Stimulated activated naive CD8-positive, alpha-beta T cell treated with anti-CD3 and anti-CD28 coated beads, Interleukin-15, amount 100 ng/mL, for 72 hours (primary cell): ENCODE data around the gene CPNE5.

ENCODE experiments used
- ATAC-seq: fragments of 150-1000 bp; cut with Tn5 transposase; 2 replicates; pipeline ENCODE4 v1.10.0; 2021; ENCODE audit warnings: mild to moderate bottlenecking, moderate library complexity
- DNase-seq, 2 donors: peaks; one replicate each; pipeline ENCODE4 v3.0.0; 2021 to 2022
- H3K27ac Mint-ChIP-seq, 2 donors: one replicate each; pipeline ENCODE4 v1.8.0; 2022; ENCODE audit warnings: mild to moderate bottlenecking in 2 of 2, mixed read lengths in 2 of 2, moderate library complexity in 2 of 2
- H3K27me3 Mint-ChIP-seq: one replicate; pipeline ENCODE4 v1.8.0; 2022; ENCODE audit warnings: mixed read lengths
- H3K4me1 Mint-ChIP-seq: one replicate; pipeline ENCODE4 v1.8.0; 2022; ENCODE audit warnings: mild to moderate bottlenecking, mixed read lengths
- H3K4me3 Mint-ChIP-seq, 2 donors: one replicate each; pipeline ENCODE4 v1.8.0; 2022; ENCODE audit warnings: mild to moderate bottlenecking in 2 of 2, mixed read lengths in 2 of 2, moderate library complexity in 1 of 2
- H3K9me3 Mint-ChIP-seq, 2 donors: one replicate each; pipeline ENCODE4 v1.8.0; 2022; ENCODE audit warnings: mixed read lengths in 2 of 2

Gene CPNE5

DNA sequence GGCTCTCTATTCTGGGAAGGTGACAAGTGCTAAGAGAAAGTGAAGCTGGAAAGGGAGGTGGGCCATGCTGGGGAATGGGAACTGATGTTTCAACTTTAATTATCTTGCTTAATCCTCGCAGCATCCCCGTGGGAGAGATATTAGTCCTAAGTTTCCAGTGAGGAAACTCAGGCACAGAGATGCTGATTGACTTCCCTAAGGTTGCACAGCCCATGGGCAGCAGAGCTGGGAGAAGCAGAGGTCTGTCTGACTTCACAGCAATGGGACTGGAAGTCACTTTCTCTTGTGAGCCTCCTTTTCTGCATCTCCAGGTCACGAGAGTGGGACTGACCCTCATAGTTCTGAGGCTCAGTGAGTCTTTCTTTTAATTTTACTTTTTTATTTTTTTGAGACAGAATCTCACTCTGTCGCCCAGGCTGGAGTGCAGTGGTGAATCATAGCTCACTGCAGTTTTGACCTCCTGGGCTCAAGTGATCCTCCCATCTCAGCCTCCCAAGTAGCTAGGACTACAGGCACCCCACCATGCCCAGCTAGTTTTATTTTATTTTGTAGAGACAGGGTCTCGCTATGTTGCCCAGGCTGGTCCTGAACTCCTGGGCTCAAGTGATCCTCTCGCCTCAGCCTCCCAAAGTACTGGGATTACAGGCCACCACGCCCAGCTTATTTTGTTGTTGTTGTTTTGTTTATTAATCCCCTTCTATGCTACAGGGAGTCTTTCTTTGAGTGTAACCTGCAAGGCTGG, 139.0 kb downstream of the CPNE5 start:
- no peak for ATAC-seq
- no peaks in the 10 kb centered on the region for H3K9me3 Mint-ChIP-seq
- peaks cover 22% of the 10 kb centered on the region for H3K4me1 Mint-ChIP-seq
- no peak for DNase-seq
- no peak overlapping the region for H3K27ac Mint-ChIP-seq
- H3K4me3 Mint-ChIP-seq: no peak overlapping the region
- H3K27me3 Mint-ChIP-seq: peaks cover 20% of the 10 kb centered on the region

DNA sequence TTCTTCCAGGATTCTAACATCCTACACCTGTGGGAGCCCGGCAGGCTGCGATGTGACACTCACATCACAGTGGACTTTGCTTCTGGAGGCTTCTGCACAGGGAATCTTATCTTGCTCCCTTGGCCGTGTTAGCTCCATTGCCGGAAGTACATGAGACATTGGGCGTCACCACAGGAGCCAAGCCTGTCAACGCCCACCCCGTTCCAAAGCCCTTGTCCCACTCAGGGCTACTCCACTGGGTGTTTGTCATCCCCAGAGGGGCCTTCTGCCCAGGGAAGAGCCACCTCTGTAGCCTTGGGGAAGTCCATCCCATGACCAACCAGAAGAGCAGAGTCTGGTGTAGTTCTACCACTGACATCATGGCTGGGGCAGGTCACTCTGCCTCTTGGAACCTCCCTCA, 139.9 kb downstream of the CPNE5 start:
- ATAC-seq (no peak), DNase-seq (no peak)
- Mint-ChIP-seq H3K27me3 (peaks cover 20% of the 10 kb centered on the region), H3K27ac (no peak overlapping the region), H3K4me3 (no peak overlapping the region), H3K4me1 (peaks cover 26% of the 10 kb centered on the region), H3K9me3 (no peaks in the 10 kb centered on the region)

DNA sequence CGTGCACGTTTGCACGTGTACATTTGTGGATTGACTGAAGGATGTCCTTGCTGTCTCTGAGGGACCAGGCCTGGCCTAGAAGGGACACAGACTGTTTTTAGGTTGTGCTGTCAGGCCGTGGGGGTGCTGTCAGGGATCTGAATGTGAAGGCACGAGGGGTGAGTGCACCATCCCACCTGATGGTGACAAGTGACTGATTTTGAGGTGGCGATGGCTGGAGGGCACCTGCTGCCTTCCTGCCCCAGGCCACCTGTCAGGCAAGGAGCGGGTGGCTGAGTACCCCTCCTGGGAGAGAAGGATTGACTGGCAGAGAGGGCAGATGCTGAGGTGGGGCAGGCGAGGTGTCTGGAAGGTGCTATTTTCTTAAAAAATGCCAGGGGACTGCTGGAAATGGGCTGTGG, 140.4 kb downstream of the CPNE5 start:
- peaks cover 17% of the 10 kb centered on the region for H3K27me3 Mint-ChIP-seq
- H3K4me1 Mint-ChIP-seq: peaks cover 26% of the 10 kb centered on the region

DNA sequence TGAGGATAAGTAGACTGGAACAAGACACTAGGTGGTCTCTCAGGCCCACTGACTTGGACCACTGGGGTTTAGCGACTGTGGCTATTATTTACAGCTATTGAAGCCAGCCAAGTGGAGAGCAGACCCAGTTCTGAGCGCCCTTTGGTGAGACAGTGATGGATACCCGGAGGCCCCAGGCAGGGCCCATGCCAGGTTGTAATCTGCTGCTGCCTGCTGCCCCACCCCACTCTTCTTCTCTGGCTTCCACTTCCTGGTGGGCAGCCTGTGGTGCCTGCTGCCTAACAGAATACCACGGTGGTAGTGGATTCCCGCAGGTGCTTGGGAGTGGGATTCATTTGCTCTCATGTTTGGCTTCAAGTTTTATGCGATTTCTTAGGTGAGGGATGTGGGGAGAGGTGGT, 141.0 kb downstream of the CPNE5 start:
- H3K27me3 Mint-ChIP-seq: peaks cover 11% of the 10 kb centered on the region
- peaks cover 26% of the 10 kb centered on the region for H3K4me1 Mint-ChIP-seq
- H3K9me3 Mint-ChIP-seq: no peaks in the 10 kb centered on the region
- no peak for ATAC-seq
- DNase-seq: no peak
- H3K27ac Mint-ChIP-seq: no peak overlapping the region
- no peak overlapping the region for H3K4me3 Mint-ChIP-seq

More for the DNA sequence above, 140.4 kb downstream of the CPNE5 start:
- H3K27ac Mint-ChIP-seq: no peak overlapping the region
- H3K4me3 Mint-ChIP-seq: no peak overlapping the region
- ATAC-seq (no peak), DNase-seq (no peak)
- no peaks in the 10 kb centered on the region for H3K9me3 Mint-ChIP-seq

DNA sequence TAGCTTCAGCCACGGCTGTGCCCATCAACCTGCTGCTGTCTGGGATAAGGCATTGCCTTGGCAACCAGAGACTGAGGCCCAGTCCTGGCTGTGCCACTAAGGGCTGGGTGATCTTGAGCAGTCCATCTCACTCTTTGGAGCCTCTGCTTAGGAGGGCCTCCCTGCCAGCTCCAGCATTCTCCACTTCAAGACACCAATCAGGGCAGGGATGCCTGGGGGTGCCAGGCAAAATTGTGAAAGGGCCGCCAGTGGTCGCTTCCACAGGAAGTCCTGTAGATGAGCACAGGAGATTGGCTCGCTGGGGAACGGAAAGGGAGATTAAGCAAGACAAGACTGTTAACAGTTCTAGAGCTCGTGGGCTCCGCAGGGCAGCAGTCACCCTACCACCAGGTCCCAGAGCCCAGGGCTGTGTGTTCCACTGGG, 141.8 kb downstream of the CPNE5 start, which contains the start of gene RAB44:
TSS of gene RAB44 (plus strand) at position 346 of the 423 bp plus-strand sequence. CDS start 6,410 bp downstream, outside the sequence.
- ATAC-seq (no peak), DNase-seq (no peak)
- Mint-ChIP-seq H3K4me1 (peaks cover 28% of the 10 kb centered on the region), H3K9me3 (no peaks in the 10 kb centered on the region), H3K27ac (no peak within 1 kb of the TSS), H3K4me3 (no peak within 1 kb of the TSS), H3K27me3 (peaks cover 10% of the 10 kb centered on the region)

DNA sequence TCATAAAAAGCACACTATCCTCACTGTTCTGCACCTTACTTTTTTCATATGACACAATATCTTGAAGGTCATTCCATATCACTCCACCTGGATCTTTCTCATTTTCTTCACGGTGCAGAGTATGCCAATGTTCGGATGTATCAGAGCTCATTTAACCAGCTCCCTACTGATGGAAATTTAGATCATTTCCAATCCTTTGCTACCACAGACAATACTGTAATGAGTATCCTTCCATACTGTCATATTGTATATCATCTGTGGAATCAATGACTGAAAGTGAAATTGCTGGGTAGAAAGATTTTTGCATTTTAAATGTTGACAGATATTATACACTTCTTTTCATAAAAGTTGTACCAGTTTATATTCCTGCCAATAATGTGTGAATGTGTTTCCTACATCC, 143.8 kb downstream of the CPNE5 start:
- Mint-ChIP-seq H3K27ac (no peak overlapping the region), H3K27me3 (peaks cover 10% of the 10 kb centered on the region), H3K9me3 (no peaks in the 10 kb centered on the region), H3K4me3 (no peak overlapping the region), H3K4me1 (peaks cover 21% of the 10 kb centered on the region)
- DNase-seq (no peak), ATAC-seq (peak; percentile 82)

DNA sequence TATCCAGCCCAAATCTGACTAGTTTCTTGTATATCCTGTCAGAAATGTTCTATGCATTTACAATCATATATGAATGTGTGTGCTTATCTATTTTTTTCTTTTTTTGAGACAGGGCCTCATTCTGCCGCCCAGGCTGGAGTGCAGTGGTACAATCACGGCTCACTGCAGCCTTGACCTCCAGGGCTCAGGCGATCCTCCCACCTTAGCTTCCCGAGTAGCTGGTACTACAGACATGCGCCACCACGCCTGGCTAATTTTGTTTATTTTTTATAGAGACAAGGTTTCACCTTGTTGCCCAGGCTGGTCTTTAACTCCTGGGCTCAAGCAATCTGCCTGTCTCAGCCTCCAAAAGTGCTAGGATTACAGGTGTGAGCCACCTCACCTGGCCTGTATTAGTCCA, 144.6 kb downstream of the CPNE5 start:
- H3K4me3 Mint-ChIP-seq: no peak overlapping the region
- H3K27ac Mint-ChIP-seq: no peak overlapping the region
- H3K27me3 Mint-ChIP-seq: peaks cover 10% of the 10 kb centered on the region
- peaks cover 21% of the 10 kb centered on the region for H3K4me1 Mint-ChIP-seq
- DNase-seq (no peak), ATAC-seq (no peak)
- no peaks in the 10 kb centered on the region for H3K9me3 Mint-ChIP-seq

DNA sequence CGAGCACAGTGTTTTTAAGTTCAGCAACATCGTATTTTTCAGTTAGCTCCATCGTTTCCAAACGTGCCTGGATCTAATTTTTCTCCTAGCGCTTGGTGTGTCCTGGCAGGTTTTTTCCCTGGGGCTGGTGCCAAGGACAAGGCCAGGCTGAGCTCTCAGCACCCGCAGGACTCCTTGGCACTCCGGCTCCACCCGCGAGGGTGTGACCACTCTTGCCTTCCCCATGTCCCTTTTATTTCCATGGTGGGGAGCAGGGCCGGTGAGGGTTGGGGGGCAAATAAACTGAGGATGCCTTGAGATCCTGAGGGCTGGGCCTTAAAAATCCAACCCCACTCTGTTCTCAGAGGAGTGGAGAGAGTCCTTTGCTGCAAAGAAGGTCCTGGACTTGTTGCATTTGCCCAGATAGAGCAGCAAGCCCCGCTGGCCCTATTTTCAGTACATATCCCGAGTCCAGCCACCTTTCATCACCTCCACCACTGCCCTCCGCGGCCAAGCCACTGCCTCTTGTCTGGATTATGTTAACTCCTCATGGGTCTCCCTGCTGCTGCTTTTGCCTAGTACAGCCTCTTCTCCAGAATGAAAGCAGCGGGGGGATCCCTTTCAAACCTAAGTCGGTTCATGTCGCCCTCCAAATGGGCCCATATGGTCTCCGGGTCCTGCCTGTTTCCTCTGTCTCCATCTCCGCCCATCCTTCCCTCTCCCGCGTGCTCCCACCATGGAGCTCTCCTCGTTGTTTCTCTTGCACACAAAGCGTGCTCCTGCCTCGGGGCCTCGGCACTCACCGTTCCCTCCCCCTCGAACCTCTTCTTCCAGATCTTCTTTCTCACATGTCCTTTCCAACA, 146.2 kb downstream of the CPNE5 start:
- no peak for DNase-seq
- H3K4me1 Mint-ChIP-seq: peaks cover 21% of the 10 kb centered on the region
- no peak for ATAC-seq
- no peaks in the 10 kb centered on the region for H3K27me3 Mint-ChIP-seq
- no peaks in the 10 kb centered on the region for H3K9me3 Mint-ChIP-seq
- H3K27ac Mint-ChIP-seq: no peak overlapping the region
- no peak overlapping the region for H3K4me3 Mint-ChIP-seq

DNA sequence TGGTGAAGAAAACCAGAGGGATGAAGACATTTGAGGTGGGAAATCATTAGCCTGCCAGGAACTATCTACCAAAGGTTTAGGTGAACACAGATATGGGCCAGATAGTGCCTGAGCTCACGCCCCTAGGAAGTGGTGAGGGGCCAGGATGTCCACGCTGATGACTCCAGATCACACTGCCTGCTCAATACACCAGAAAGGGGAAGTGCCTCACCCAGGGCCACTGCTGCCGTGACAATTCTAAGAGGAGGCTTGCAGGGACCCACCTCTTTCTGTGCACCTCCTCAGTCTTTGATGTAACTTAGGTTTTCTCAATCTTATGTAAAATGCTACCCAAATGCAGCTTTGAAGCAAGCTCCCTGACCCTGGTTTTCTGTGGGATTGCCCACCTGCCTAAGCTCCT, 147.0 kb downstream of the CPNE5 start:
- H3K27me3 Mint-ChIP-seq: no peaks in the 10 kb centered on the region
- peaks cover 21% of the 10 kb centered on the region for H3K4me1 Mint-ChIP-seq
- no peak overlapping the region for H3K27ac Mint-ChIP-seq
- H3K4me3 Mint-ChIP-seq: no peak overlapping the region
- H3K9me3 Mint-ChIP-seq: no peaks in the 10 kb centered on the region
- ATAC-seq: peak; percentile 79
- DNase-seq: no peak

DNA sequence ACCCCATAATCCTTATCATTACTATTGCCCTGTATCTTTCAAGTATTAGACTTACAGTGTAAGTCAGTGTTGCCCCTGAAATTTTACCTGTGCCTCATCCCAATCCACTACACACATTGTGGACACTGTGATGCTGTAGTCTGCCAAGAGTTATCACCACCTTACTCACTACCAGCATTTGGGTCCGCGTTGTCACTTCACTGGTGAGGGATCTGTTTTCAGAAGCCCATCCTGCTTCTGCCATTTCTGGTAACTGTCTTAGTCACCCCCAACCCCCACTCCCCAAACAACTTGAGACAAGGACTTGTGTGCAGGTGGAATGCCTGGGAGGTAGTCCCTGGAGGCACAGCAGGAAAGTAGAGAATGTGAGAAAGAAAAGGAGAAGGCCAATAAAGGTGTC, 147.6 kb downstream of the CPNE5 start:
- no peak for ATAC-seq
- DNase-seq: no peak
- Mint-ChIP-seq H3K9me3 (no peaks in the 10 kb centered on the region), H3K27ac (no peak overlapping the region), H3K4me1 (peaks cover 17% of the 10 kb centered on the region), H3K27me3 (no peaks in the 10 kb centered on the region), H3K4me3 (no peak overlapping the region)

DNA sequence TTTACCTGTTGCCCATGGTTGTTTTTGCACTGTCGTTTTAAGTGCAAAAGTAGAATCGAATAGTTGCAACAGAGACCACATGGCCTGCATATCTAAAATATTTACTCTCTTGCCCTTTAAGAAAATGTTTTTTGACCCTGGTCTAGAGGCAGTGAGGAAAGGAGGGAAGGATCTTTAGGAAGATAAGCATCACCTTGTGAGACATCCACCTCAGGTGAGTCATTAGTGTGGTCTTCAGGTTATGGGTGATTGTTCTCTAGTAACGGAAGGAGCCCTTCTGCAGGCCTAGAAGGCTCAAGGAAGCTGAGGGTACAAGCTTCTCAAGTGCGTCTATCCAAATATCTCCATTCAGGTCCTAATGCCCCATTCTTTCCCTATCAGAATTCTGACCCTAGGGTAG, 148.2 kb downstream of the CPNE5 start:
- no peak overlapping the region for H3K27ac Mint-ChIP-seq
- H3K4me3 Mint-ChIP-seq: no peak overlapping the region
- no peaks in the 10 kb centered on the region for H3K27me3 Mint-ChIP-seq
- H3K9me3 Mint-ChIP-seq: no peaks in the 10 kb centered on the region
- peaks cover 13% of the 10 kb centered on the region for H3K4me1 Mint-ChIP-seq
- no peak for ATAC-seq
- no peak for DNase-seq
